ENCODE results near the gene PEX5L. TPM values are rescaled to one million over a fixed set of nuclear protein-coding genes. Genes with fewer than 3 reads are reported as not detected.

PEX5L gene
- total and polyA plus RNA-seq, 10 of the 15 experiments (the other 5 are each of a cell fraction or from before 2014, with no cell fraction given): 0.11 to 17.0 (median 0.50) TPM

GRCh38 chr3:179881791-179882190 lies 154.9 kb downstream of the PEX5L start:
- POLR2A ChIA-PET: interaction anchor here (1.0 to 1.3 kb wide), 5 partner anchors 8 to 85 kb away, joined by 3 to 6 read pairs (median 3); no protein-coding TSS in a partner anchor
- Histone ChIP-seq H3K36me3 (ENCODE audit: control insufficient read depth in 2 of 2, insufficient read depth in 2 of 2, low read length in 1 of 2) (no peaks in the 10 kb centered on the region), H3K27me3 (replicated peaks in 1 of 2; ENCODE audit: control insufficient read depth in 2 of 2, insufficient read depth in 2 of 2, low read length in 1 of 2) (no peaks in the 10 kb centered on the region), H3K9me3 (replicated peaks; ENCODE audit: control insufficient read depth, insufficient read depth, low read length) (no peaks in the 10 kb centered on the region), H4K20me1 (ENCODE audit: control insufficient read depth, insufficient read depth) (no peaks in the 10 kb centered on the region), H3K4me2 (ENCODE audit: control insufficient read depth, insufficient read depth) (no peak overlapping the region), H3K4me3 (no peak overlapping the region), H3K4me1 (ENCODE audit: control insufficient read depth, insufficient read depth, low read length) (peaks cover 20% of the 10 kb centered on the region), H2AFZ (ENCODE audit: control insufficient read depth, low read depth, low read length) (no peak overlapping the region), H3K9ac (ENCODE audit: control insufficient read depth, insufficient read depth, low read length) (no peak overlapping the region), H3K79me2 (ENCODE audit: control insufficient read depth, insufficient read depth, low read length) (no peaks in the 10 kb centered on the region), H3K27ac (ENCODE audit: control insufficient read depth, insufficient read depth) (no peak overlapping the region)
- 77% methylated on average over 2 of the region's 2 CpGs for WGBS (ENCODE audit: insufficient coverage, insufficient replicate concordance, low lambda C conversion rate, missing lambda C conversion rate)
- ATAC-seq: no peak
- no peak for FAIRE-seq
- SMC1A ChIA-PET (ENCODE audit: uncharacterized antibody, unreplicated experiment): interaction anchor here (0.6 to 6.5 kb wide), 30 partner anchors 9 to 721 kb away, joined by 3 to 64 read pairs (median 6); no protein-coding TSS in a partner anchor
- no peak for DNase-seq (ENCODE audit: low read depth, low spot score)
- in situ Hi-C loops (cut with MboI) (no loop called here), intact Hi-C loops (cut with micrococcal nuclease; ENCODE audit: unreplicated experiment) (loop anchor here (2.0 to 5.0 kb wide), 3 partner anchors 71 to 229 kb away; partner anchors contain the start of gene USP13)
- BruUV-seq (replicated peaks): no TSS peak
- RAD21 ChIA-PET (ENCODE audit: unreplicated experiment): interaction anchor here (0.8 to 3.5 kb wide), 22 partner anchors 9 to 720 kb away, joined by 3 to 45 read pairs (median 7); partner anchors contain the start of genes PEX5L and TTC14
- TF ChIP-seq PAX8 (IDR thresholded peaks at IDR 0.05): 0 out of 2 replicates have a peak, but pooled peaks have one; percentile 27
- TF ChIP-seq LARP7 (IDR thresholded peaks at IDR 0.05): no peak
- CTCF ChIA-PET: interaction anchor here (0.6 to 3.8 kb wide), 12 partner anchors 8 to 714 kb away, joined by 3 to 57 read pairs (median 4); no protein-coding TSS in a partner anchor

DNA sequence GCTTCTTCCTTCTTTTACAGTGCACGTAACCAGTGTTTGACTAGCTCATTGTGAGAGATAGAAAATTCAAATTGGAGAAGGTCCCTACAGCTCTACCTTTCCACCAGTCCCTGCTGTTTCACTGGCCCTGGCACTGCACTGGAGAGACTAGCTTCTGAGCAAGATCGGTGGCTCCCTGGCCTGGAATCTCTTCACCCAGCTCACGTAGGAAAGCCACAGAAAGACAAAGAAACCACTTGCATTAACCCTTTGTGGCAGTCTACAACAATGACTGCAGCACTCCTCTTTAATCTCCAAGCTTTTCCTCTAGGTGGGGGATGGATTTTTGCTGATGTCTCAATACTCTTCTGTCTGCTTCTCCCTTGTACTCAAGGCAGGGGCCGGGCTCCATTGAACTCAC lies 155.9 kb downstream of the PEX5L start:
- SMC1A ChIA-PET (ENCODE audit: uncharacterized antibody, unreplicated experiment): interaction anchor here (0.9 to 6.5 kb wide), 6 partner anchors 8 to 82 kb away, joined by 3 to 64 read pairs (median 15); no protein-coding TSS in a partner anchor
- Histone ChIP-seq H2AFZ (ENCODE audit: control insufficient read depth, low read depth, low read length) (0 out of 2 replicates have a peak overlapping the region, but pooled peaks have one; percentile 10), H3K79me2 (ENCODE audit: control insufficient read depth, insufficient read depth, low read length) (no peaks in the 10 kb centered on the region), H3K4me3 (no peak overlapping the region), H3K27ac (ENCODE audit: control insufficient read depth, insufficient read depth) (no peak overlapping the region), H4K20me1 (ENCODE audit: control insufficient read depth, insufficient read depth) (no peaks in the 10 kb centered on the region), H3K27me3 (replicated peaks in 1 of 2; ENCODE audit: control insufficient read depth in 2 of 2, insufficient read depth in 2 of 2, low read length in 1 of 2) (no peaks in the 10 kb centered on the region), H3K4me1 (ENCODE audit: control insufficient read depth, insufficient read depth, low read length) (peaks cover 17% of the 10 kb centered on the region; the same call in 1 of the 2 replicates), H3K4me2 (ENCODE audit: control insufficient read depth, insufficient read depth) (no peak overlapping the region), H3K9me3 (replicated peaks; ENCODE audit: control insufficient read depth, insufficient read depth, low read length) (no peaks in the 10 kb centered on the region), H3K9ac (ENCODE audit: control insufficient read depth, insufficient read depth, low read length) (no peak overlapping the region), H3K36me3 (ENCODE audit: control insufficient read depth in 2 of 2, insufficient read depth in 2 of 2, low read length in 1 of 2) (no peaks in the 10 kb centered on the region)
- intact Hi-C loops (cut with micrococcal nuclease; ENCODE audit: unreplicated experiment) (loop anchor here (5.0 kb wide), 1 partner anchor 229 kb away; the partner anchor contains the start of gene USP13), in situ Hi-C loops (cut with MboI) (no loop called here)
- POLR2A ChIA-PET: no interaction called here
- DNase-seq (ENCODE audit: low read depth, low spot score) (no peak), FAIRE-seq (no peak), ATAC-seq (no peak)
- BruUV-seq (replicated peaks): no TSS peak
- CTCF ChIA-PET: interaction anchor here (0.6 to 1.8 kb wide), 2 partner anchors 48 to 715 kb away, joined by 4 read pairs; no protein-coding TSS in a partner anchor
- RAD21 ChIA-PET (ENCODE audit: unreplicated experiment): interaction anchor here (0.8 to 1.6 kb wide), 5 partner anchors 14 to 720 kb away, joined by 3 to 4 read pairs (median 4); partner anchors contain the start of gene TTC14
- WGBS (ENCODE audit: insufficient coverage, insufficient replicate concordance, low lambda C conversion rate, missing lambda C conversion rate): 85% methylated on average over 4 of the region's 4 CpGs
- TF ChIP-seq RB1 (IDR thresholded peaks at IDR 0.05; ENCODE audit: borderline replicate concordance) (no peak), BCL11A (IDR thresholded peaks at IDR 0.05; ENCODE audit: low read depth, low read length) (no peak), PML (IDR thresholded peaks at IDR 0.05; ENCODE audit: low read length) (no peak), SIX5 (IDR thresholded peaks at IDR 0.05; ENCODE audit: low read depth, low read length, severe bottlenecking) (no peak), RELB (IDR thresholded peaks at IDR 0.05; ENCODE audit: low read depth) (no peak), YBX1 (IDR thresholded peaks at IDR 0.05) (no peak), CBFB (IDR thresholded peaks at IDR 0.05; ENCODE audit: low read depth) (no peak), SREBF1 (IDR thresholded peaks at IDR 0.05; ENCODE audit: low read length) (no peak), CBX3 (IDR thresholded peaks at IDR 0.05; ENCODE audit: borderline replicate concordance, low read depth) (no peak), KLF5 (IDR thresholded peaks at IDR 0.05; ENCODE audit: partially characterized antibody) (no peak), EZH2 (IDR thresholded peaks at IDR 0.05; ENCODE audit: borderline replicate concordance, control insufficient read depth, low read depth, low read length) (no peak)
- TF ChIP-seq, protein P1, sequence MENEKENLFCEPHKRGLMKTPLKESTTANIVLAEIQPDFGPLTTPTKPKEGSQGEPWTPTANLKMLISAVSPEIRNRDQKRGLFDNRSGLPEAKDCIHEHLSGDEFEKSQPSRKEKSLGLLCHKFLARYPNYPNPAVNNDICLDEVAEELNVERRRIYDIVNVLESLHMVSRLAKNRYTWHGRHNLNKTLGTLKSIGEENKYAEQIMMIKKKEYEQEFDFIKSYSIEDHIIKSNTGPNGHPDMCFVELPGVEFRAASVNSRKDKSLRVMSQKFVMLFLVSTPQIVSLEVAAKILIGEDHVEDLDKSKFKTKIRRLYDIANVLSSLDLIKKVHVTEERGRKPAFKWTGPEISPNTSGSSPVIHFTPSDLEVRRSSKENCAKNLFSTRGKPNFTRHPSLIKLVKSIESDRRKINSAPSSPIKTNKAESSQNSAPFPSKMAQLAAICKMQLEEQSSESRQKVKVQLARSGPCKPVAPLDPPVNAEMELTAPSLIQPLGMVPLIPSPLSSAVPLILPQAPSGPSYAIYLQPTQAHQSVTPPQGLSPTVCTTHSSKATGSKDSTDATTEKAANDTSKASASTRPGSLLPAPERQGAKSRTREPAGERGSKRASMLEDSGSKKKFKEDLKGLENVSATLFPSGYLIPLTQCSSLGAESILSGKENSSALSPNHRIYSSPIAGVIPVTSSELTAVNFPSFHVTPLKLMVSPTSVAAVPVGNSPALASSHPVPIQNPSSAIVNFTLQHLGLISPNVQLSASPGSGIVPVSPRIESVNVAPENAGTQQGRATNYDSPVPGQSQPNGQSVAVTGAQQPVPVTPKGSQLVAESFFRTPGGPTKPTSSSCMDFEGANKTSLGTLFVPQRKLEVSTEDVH (IDR thresholded peaks at IDR 0.05; ENCODE audit: low read depth, partially characterized antibody): no peak
